ENCODE results near the gene IRGQ.
"Not testable (repeated sequence)": the region's sequence is repeated elsewhere in the genome, so short reads cannot be mapped to it uniquely, and the experiment has no call there.

The IRGQ gene

GRCh38 chr19:43597876-43598275, 1.9 kb upstream of the IRGQ start:
- H3K9me3 ChIP-seq (ENCODE audit: control insufficient read depth, low read length) = no peaks in the 10 kb centered on the region
- peak overlapping the region; percentile 83 for H3K4me3 ChIP-seq (ENCODE audit: extremely low read depth, insufficient read depth, low read length, poor library complexity, severe bottlenecking)
- no peaks in the 10 kb centered on the region for H3K4me1 ChIP-seq (ENCODE audit: control insufficient read depth, insufficient read depth, low read length, poor library complexity, severe bottlenecking)
- no peak overlapping the region for H3K27ac ChIP-seq (ENCODE audit: low read depth, low read length, severe bottlenecking)
- peaks cover 57% of the 10 kb centered on the region for H3K36me3 ChIP-seq (ENCODE audit: control insufficient read depth, insufficient read depth, low read length)
- 90% methylated on average over 4 of the region's 5 CpGs for WGBS, 2 experiments (ENCODE audit: insufficient coverage in 2 of 2)

DNA sequence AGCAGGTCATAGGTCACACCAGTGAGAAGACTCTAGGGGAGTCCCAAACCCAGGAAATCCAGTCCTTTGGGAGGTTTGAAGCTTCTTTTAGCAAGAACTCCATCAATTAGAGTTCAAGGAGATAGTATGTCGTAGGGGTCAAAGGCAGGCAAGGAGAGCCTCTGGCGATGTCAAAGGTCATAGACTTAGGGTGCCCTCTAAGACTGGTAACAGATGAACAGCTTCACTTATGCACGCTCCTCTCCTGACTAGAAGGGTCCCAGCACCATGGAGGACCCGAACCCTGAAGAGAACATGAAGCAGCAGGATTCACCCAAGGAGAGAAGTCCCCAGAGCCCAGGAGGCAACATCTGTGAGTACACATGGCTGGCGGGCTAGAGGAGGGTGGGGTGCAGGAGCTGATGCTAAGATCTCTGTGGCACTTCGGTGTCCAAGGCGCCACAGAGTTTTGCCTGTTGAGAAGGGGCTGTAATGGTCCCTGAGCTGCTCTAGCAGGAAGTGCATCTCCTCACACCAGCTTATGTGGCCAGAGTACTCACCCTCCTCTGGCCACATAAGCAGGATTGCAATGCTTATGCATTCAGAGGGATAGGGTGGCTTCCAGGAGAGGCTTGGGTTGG, 1.0 kb upstream of the IRGQ start:
- no peaks in the 10 kb centered on the region for H3K9me3 ChIP-seq (ENCODE audit: control insufficient read depth, low read length)
- peak overlapping the region; percentile 100 for H3K27ac ChIP-seq (ENCODE audit: low read depth, low read length, severe bottlenecking)
- 30 to 43% methylated on average over 7 of the region's 7 CpGs for WGBS, 2 experiments (ENCODE audit: insufficient coverage in 2 of 2)
- H3K4me3 ChIP-seq (ENCODE audit: extremely low read depth, insufficient read depth, low read length, poor library complexity, severe bottlenecking) = peak overlapping the region; percentile 83
- no peaks in the 10 kb centered on the region for H3K4me1 ChIP-seq (ENCODE audit: control insufficient read depth, insufficient read depth, low read length, poor library complexity, severe bottlenecking)
- peaks cover 59% of the 10 kb centered on the region for H3K36me3 ChIP-seq (ENCODE audit: control insufficient read depth, insufficient read depth, low read length)

- Histone ChIP-seq H3K27ac (ENCODE audit: low read depth, low read length, severe bottlenecking) (peak overlapping the region; percentile 100), H3K36me3 (ENCODE audit: control insufficient read depth, insufficient read depth, low read length) (peaks cover 61% of the 10 kb centered on the region), H3K4me1 (ENCODE audit: control insufficient read depth, insufficient read depth, low read length, poor library complexity, severe bottlenecking) (no peaks in the 10 kb centered on the region), H3K9me3 (ENCODE audit: control insufficient read depth, low read length) (no peaks in the 10 kb centered on the region), H3K4me3 (ENCODE audit: extremely low read depth, insufficient read depth, low read length, poor library complexity, severe bottlenecking) (peak overlapping the region; percentile 83)
- 2 to 3% methylated on average over 15 to 18 of the region's 18 CpGs for WGBS, 2 experiments (ENCODE audit: insufficient coverage in 2 of 2)
Observed at GRCh38 chr19:43595605-43595998, 332 bp downstream of the IRGQ start.

DNA sequence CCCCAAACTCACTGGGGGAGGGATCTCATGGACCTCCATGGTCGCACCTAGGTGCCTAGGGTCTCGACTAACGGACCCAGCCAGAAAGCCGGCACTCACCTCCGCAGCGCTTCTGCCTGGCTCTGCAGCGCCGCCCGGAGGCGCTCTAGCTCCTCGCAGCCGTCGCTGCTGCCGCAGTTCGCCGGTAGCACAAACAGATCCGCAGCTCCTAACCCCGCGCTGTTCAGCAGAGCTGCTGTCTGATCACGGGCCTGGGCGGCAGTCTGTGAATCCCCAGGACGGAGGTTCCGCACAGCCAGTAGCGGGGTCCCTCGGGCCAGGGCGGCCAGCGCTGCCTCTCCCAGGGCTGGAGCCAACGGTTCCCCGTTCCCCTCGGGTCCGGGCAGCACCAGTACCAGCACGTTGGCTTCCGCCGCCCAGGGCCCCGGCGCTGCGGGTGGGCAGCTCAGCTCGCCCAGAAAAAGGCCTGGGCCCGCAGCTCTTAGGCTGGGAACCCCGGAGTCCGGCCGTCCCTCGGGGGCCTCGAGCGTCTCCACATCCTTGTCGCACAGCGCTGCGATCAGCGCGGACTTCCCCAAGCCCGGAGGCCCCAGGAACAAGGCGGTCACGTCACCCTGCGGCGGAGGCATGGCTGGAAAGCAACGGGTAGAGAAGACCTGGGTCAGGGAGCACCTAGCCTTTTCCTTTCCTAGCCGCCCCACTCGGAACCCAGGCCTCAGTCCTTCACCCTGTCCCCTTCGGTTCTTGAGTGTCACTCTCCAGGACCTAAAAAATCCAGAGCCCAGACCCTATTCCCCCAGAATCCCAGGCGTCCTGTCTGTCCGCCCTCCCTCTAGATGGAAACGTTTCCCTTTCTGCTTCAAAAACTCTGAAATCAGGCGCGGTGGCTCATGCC, 977 bp downstream of the IRGQ start:
- Histone ChIP-seq H3K27ac (ENCODE audit: low read depth, low read length, severe bottlenecking) (peak overlapping the region; percentile 100), H3K36me3 (ENCODE audit: control insufficient read depth, insufficient read depth, low read length) (peaks cover 62% of the 10 kb centered on the region)
- WGBS, 2 experiments (ENCODE audit: insufficient coverage in 2 of 2) = 3 to 6% methylated on average over 59 to 62 of the region's 64 CpGs

GRCh38 chr19:43594081-43594697, 1.7 kb downstream of the IRGQ start:
- Histone ChIP-seq H3K36me3 (ENCODE audit: control insufficient read depth, insufficient read depth, low read length) (peaks cover 62% of the 10 kb centered on the region), H3K4me3 (ENCODE audit: extremely low read depth, insufficient read depth, low read length, poor library complexity, severe bottlenecking) (peak overlapping the region; percentile 83), H3K27ac (ENCODE audit: low read depth, low read length, severe bottlenecking) (no peak overlapping the region), H3K9me3 (ENCODE audit: control insufficient read depth, low read length) (no peaks in the 10 kb centered on the region), H3K4me1 (ENCODE audit: control insufficient read depth, insufficient read depth, low read length, poor library complexity, severe bottlenecking) (no peaks in the 10 kb centered on the region)
- WGBS, 2 experiments (ENCODE audit: insufficient coverage in 2 of 2) = 89 to 91% methylated on average over 5 to 8 of the region's 10 CpGs

More for the DNA sequence above, 977 bp downstream of the IRGQ start:
- Histone ChIP-seq H3K4me1 (ENCODE audit: control insufficient read depth, insufficient read depth, low read length, poor library complexity, severe bottlenecking) (no peaks in the 10 kb centered on the region), H3K9me3 (ENCODE audit: control insufficient read depth, low read length) (no peaks in the 10 kb centered on the region), H3K4me3 (ENCODE audit: extremely low read depth, insufficient read depth, low read length, poor library complexity, severe bottlenecking) (peak overlapping the region; percentile 83)

DNA sequence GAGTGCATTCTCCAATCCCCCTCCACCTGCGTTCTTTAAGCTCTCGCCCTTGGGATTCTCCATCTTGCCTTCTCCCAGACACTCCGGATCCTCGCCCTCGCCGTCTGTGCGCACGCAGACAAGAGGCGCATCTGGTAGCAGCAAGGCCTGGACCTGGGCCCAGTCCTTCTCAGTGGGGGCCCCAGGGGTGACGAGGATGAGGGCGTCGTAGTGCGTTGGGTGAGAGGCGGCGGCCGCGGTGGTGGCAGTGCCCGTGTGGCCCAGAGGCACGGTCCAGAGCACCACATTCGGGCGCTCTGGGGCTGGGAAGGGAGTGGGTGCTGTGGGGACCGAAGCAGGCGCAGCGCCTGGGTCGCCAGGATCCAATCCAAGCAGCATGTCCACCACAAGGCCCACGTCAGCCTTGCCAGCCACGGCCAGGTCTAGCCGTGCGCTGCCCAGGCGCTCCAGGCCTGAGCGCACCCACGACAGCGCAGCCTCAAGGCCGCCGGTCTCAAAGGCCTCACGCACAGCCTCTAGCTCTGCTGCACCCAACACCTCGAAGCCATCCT, 3.1 kb downstream of the IRGQ start:
- Histone ChIP-seq H3K9me3 (ENCODE audit: control insufficient read depth, low read length) (no peaks in the 10 kb centered on the region), H3K4me3 (ENCODE audit: extremely low read depth, insufficient read depth, low read length, poor library complexity, severe bottlenecking) (no peak overlapping the region), H3K36me3 (ENCODE audit: control insufficient read depth, insufficient read depth, low read length) (peaks cover 59% of the 10 kb centered on the region), H3K27ac (ENCODE audit: low read depth, low read length, severe bottlenecking) (no peak overlapping the region), H3K4me1 (ENCODE audit: control insufficient read depth, insufficient read depth, low read length, poor library complexity, severe bottlenecking) (no peaks in the 10 kb centered on the region)
- WGBS, 2 experiments (ENCODE audit: insufficient coverage in 2 of 2) = 96% methylated on average over 29 to 37 of the region's 37 CpGs

- peaks cover 60% of the 10 kb centered on the region for H3K36me3 ChIP-seq (ENCODE audit: control insufficient read depth, insufficient read depth, low read length)
- no peak overlapping the region for H3K27ac ChIP-seq (ENCODE audit: low read depth, low read length, severe bottlenecking)
- no peaks in the 10 kb centered on the region for H3K4me1 ChIP-seq (ENCODE audit: control insufficient read depth, insufficient read depth, low read length, poor library complexity, severe bottlenecking)
- WGBS, 2 experiments (ENCODE audit: insufficient coverage in 2 of 2) = 97 to 99% methylated on average over 45 to 62 of the region's 63 CpGs
- no peak overlapping the region for H3K4me3 ChIP-seq (ENCODE audit: extremely low read depth, insufficient read depth, low read length, poor library complexity, severe bottlenecking)
- no peaks in the 10 kb centered on the region for H3K9me3 ChIP-seq (ENCODE audit: control insufficient read depth, low read length)
Observed at GRCh38 chr19:43591904-43592772, 3.8 kb downstream of the IRGQ start.

DNA sequence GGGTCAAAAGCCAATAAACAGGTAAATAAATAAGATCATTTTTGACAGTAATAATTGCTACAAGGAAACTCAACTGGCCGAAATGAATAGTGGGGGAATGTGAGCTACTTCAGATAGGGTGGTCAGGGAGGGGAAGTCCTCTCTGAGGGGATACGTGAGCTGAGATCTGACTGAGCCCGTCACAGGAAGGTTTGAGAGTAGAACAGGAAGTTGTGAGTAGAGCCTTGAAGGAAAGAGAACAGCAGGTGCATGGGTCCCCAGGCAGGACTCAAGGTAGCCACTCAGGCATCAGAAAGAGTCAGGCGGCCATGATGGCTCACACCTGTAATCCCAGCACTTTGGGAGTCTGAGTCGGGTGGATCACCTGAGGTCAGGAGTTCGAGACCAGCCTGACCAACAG, 6.3 kb downstream of the IRGQ start:
- Histone ChIP-seq H3K9me3 (ENCODE audit: control insufficient read depth, low read length) (no peaks in the 10 kb centered on the region), H3K4me1 (ENCODE audit: control insufficient read depth, insufficient read depth, low read length, poor library complexity, severe bottlenecking) (no peaks in the 10 kb centered on the region), H3K36me3 (ENCODE audit: control insufficient read depth, insufficient read depth, low read length) (peaks cover 71% of the 10 kb centered on the region), H3K27ac (ENCODE audit: low read depth, low read length, severe bottlenecking) (no peak overlapping the region), H3K4me3 (ENCODE audit: extremely low read depth, insufficient read depth, low read length, poor library complexity, severe bottlenecking) (no peak overlapping the region)
- 91 to 98% methylated on average over 4 to 6 of the region's 6 CpGs for WGBS, 2 experiments (ENCODE audit: insufficient coverage in 2 of 2)

DNA sequence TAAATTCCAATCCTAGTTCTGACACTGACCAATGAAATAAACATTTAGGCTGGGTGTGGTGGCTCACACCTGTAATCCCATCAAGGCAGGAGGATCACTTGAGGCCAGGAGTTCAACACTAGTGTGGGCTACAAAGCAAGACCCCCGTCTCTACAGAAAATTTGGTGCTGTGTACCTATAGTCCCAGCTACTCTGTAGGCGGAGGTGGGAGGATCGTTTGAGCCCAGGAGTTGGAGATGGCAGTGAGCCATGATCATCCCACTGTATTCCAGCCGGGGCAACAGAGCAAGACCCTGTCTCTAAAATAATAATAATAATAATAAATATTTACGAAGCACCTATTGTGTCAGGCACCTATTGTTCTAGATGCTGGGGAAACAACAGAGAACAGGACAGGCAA, 6.7 kb downstream of the IRGQ start:
- Histone ChIP-seq H3K4me1 (ENCODE audit: control insufficient read depth, insufficient read depth, low read length, poor library complexity, severe bottlenecking) (no peaks in the 10 kb centered on the region), H3K36me3 (ENCODE audit: control insufficient read depth, insufficient read depth, low read length) (peaks cover 67% of the 10 kb centered on the region)

DNA sequence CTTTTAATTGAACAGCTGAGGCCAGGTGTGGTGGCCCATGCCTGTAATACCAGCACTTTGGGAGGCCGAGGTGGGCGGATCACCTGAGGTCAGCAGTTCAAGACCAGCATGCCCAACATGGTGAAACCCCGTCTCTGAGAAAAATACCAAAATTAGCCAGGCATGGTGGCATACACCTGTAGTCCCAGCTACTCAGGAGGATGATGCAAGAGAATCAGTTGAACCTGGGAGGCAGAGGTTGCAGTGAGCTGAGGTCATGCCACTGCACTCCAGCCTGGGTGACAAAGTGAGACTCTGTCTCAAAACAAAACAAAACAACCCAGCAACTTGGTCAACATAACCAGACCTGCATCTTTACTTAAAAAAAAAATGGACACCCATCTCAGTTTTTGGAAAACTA, 8.9 kb downstream of the IRGQ start:
- H3K9me3 ChIP-seq (ENCODE audit: control insufficient read depth, low read length); H3K27ac ChIP-seq (ENCODE audit: low read depth, low read length, severe bottlenecking); H3K4me1 ChIP-seq (ENCODE audit: control insufficient read depth, insufficient read depth, low read length, poor library complexity, severe bottlenecking); H3K4me3 ChIP-seq (ENCODE audit: extremely low read depth, insufficient read depth, low read length, poor library complexity, severe bottlenecking): not testable (repeated sequence)
- WGBS, 2 experiments (ENCODE audit: insufficient coverage in 2 of 2) = 94 to 98% methylated on average over 3 of the region's 3 CpGs
- peaks cover 45% of the 10 kb centered on the region for H3K36me3 ChIP-seq (ENCODE audit: control insufficient read depth, insufficient read depth, low read length)

More for the DNA sequence above, 6.7 kb downstream of the IRGQ start:
- H3K9me3 ChIP-seq (ENCODE audit: control insufficient read depth, low read length) = no peaks in the 10 kb centered on the region
- 100% methylated on average over 1 of the region's 5 CpGs; no CpG with 5 or more reads in 1 of the 2 experiments for WGBS, 2 experiments (ENCODE audit: insufficient coverage in 2 of 2)
- no peak overlapping the region for H3K27ac ChIP-seq (ENCODE audit: low read depth, low read length, severe bottlenecking)
- no peak overlapping the region for H3K4me3 ChIP-seq (ENCODE audit: extremely low read depth, insufficient read depth, low read length, poor library complexity, severe bottlenecking)

Measured in mesodermal cell (in vitro differentiated cells).